NCI-H2171 treated with DMSO at 0.1 percent for 48 hours (cell line): Measurements from ENCODE around the gene ITGA1.

Experiments used
- DNase-seq: peaks from one replicate; lab custom pipeline; 2025; lab: John Stamatoyannopoulos, UW

Gene ITGA1

DNA sequence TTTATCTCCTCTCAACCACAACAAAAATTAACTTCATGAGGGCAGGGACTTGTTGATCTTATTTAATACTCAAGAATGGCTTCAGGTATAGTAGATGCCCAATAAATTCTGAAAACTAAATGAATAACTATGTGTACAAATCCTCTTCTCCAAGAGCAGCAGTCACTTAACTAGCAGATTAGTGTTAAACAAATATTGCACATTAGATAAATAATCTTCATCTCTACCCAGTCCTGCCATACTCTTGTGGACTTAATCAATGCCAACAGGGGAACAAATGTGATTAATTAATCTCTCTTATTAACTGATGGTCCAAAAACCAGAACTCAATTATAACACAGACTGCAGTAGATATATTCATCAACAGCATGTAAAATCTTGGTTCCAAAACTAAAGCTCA lies 15.0 kb upstream of the ITGA1 start:
- no peak for DNase-seq

DNA sequence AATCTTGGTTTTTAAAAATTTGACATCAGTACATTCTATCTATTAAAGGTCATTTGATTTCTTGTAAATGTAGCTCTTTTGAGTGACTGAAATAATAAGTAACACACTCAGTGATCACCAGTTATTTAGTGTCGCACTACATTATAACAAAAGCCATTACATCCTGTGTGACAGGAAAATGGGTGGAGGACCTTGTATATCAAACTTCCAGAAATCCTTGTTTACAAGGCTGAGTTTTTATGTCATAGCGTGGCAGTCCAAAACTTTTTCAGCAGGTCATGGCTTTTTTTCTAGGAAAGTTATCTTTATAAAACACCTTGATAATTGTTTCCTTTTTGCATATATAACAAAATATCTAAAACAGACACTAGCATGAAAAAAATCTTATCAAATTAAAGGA lies 14.4 kb upstream of the ITGA1 start:
- no peak for DNase-seq

DNA sequence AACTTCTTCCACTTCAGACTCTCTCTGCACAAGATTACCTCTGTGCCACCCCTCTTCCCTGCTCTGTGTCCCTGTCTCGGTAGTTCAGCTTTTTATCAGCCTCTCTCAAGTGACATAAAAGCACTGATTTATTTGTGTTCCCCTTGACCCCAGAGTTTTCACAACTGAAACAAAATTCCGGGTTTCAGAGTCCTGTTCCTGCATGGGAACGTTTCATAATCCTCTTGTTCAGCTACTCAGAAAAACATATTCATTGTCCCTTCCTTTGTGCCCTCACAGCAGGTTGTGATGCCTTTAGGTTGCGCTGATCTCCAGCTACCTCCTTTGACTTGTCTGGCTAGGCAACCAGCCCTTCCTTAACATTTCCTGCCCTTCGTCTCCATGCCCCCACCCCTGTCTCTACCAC lies 13.7 kb upstream of the ITGA1 start:
- DNase-seq: no peak

DNA sequence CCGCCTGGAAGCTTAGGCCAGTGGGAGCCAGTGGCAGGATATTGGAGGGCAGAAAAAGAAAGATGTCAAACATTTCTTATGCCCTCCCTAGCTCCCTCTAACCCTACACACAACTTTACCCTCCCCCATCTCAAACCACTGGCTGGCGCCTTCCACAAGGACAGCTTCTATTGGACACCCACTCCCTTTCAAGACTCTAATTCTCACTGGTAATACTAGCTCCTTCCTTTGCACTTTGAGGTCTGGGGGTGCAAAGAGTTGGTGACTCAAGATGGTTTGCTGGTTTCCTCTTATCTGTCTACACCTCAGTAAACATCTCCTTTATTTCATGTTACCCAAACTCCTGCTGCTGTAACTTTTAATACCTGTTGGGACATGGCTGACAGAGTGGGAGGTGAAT lies 11.6 kb upstream of the ITGA1 start:
- DNase-seq: no peak

DNA sequence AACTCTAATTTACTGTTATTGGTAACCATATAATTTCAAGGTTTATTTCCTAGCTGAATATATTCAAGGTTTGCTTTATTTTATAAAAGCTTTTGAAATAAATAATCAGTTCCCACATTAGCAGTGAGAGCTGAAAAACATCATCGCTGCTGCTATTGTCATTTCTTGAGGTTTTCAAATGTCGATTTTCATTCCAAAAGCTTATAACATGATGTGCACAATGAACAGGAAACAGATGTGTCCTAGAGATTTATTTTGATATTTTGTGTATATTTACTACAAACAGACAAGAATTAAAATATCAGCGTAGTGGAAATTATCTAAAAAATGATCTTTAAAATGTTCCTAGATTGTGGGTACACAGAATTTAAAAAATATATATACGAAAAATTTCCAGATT lies 10.5 kb upstream of the ITGA1 start:
- DNase-seq: no peak

DNA sequence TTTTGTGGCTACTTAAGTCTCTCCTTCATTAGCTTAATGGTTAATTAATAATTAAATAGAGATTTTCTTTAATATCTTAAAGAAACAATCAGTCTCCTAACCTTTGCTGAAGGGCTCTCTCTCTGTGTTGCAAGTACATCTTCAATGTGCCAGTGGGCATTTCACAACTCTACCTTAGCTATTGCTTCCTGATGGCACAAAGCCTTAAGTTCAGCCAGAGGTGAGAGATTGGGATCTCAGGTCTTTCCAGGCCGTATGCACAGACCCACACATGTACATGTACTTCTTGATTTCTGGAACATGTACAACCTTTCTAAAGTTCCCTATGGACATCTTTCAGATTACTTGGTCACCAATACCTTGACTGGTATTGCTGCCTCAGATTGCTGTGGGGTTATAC lies 8.9 kb upstream of the ITGA1 start:
- no peak for DNase-seq

DNA sequence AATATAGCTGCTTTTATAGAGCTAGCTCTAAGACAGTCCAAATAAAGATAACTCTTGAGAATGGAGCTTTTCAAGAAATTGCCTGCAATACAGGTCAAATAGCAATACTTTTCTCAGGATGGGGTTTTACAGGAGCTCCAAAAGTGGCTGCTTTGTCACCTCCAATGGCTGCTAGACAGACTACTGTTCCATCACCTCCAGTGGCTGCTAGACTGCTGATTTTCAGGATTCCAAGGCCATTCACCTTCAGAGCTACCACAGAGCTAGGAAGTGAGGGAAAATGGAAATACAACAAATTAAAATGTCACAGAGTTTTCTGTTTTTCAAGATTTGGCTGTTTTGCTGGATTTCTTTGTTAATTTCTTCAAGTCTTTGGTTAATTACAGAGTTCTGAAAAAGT lies 8.5 kb upstream of the ITGA1 start:
- DNase-seq: no peak

DNA sequence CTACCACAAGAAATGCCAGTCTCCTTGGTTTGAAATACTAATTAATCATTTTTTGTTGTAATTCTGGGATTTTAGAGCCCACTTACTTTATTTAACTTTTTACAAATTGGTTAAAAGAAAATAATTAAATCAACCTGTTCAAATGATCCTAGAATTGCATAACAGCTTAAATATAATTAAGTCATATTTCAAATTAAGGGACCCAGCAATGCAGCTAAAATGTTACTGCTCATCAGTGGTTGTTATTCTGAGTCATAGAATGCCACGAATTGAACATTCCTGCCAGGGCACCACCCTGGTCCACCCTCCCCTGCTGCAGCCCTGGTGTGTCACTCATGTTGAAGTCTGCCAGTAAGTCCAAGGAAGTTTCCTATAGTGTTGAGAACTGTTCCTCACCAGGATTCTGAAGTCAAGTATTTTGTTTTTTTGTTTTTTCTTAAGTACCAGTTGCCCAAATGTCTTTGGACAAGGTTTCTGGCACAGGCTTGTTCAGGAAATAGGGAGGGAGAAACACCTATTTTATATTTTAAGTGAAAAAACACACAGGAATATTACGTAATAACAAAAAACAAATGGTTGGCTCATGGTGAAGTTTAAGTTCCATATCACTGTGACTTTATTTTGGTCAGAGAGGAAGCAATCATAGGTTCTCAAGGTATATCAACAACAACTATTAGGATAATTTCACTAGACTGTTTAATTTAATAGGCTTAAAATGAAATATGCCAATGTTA lies 4.3 kb upstream of the ITGA1 start:
- DNase-seq: no peak

DNA sequence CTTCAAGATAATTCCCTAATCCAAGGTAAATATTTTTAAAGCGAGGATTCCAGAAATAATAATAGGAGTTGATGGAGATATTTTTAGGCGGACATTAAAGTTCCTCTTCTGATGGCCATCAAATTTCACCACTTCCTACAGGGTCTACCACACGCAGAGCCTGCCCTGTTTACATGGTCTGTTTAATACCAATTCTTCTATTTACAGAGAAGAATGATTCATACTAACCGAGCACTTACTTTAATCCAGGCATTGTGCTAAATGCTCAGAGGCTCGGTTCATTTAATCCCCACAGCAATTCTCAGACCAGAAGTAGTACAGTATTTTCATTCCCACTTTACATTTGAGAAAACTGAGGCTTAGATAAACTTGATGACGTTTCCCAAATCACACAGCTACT lies 3.0 kb upstream of the ITGA1 start:
- DNase-seq: no peak

DNA sequence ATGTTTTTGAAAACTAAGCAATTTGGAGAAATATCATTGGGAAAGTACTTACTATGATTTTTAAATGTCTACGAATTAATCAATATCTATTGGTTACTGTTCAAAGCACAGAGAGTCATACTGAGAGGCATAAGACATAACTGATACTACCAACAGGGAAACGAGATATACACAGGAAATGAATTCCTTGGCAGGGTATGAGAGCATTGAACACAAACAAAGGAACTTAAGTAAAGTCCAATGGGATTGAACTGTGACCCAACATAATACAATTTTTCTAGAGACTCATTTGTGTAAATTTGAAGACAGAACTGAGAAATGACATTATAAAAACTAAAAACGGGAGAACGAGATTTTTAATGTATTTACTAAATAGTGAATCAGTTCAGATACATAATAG lies 1.3 kb upstream of the ITGA1 start:
- no peak for DNase-seq

DNA sequence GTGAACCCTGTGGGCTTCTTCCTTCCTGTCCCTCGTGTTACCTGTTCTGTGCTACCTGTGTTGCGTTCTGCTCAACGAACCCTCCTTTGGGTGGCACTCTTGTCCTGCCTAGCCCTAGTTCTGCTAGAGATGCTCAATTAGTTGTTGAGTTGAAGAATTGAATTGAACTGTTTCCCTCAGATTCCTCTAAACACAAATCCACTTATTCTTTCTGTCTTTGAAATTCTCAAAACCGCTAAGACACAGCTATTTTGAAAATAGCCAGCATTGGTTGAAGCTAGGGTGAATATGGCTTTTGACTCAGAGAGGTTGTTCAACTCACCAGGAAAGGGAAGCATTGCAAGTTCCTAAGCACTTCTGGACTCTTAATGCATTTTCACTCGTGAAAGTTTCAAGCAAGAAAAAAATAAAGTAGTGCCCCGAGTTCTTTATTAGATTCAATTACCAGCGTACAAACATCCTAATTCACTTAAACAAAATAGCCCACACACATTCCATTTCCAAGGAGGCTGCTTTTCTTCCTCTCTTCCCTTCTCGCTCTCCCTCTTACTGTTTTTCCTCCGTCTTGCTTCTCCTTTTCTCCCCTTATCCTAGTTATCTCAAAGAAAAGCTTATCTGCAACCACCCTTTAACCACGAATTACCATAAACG lies 642 bp upstream of the ITGA1 start:
- DNase-seq: no peak

DNA sequence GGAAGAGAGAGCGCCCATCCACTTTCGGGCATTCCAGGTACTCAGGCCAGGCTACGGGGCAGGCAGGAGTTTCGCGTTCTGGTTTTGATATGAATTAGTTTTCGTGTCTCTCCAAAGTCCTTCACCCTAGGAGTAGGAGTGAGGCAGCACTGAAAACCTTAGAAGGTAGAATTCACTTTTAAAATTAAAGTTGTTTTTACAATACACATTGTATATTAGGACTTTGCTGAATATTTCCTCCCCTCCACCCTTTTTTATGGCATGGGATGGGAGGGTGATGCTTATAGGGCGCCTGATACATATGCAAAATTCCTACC lies 747 bp downstream of the ITGA1 start:
- DNase-seq: no peak

DNA sequence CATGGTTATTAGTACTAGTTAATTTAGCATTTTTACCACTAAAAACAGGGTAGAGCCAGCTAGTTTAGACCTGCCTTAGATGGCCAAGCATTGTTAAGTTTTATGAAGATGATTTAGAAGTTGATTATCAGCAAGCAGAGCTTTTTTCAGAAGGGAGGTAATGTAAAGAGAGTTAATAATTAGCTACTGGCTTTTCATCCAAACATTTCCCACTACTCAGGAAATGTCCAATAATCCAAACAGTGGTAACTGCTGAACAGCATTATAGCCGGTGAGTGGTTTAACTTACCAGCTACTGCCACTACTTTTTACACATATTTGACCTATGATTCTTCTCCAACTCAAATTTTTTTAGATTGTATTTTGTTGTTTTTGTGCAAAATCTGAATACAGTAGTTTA lies 1.7 kb downstream of the ITGA1 start:
- DNase-seq: no peak

DNA sequence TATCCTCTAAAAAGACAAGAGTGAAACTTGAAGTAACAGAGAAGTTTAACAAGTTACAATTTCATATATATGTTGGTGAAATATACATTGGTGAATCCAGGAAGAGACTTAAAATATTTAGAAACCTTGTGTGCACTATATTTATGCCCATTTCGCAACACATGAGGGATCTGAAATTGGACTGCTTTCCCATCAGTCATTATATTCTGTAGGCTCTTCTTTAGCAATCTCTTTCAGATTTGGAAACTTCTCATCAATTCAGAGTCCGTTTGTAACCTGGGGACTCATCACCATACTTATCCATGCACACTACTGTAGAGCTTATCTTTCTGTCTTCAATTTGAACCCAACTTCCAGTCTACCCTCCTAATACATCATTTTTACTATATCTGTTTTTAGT lies 2.1 kb downstream of the ITGA1 start:
- no peak for DNase-seq

DNA sequence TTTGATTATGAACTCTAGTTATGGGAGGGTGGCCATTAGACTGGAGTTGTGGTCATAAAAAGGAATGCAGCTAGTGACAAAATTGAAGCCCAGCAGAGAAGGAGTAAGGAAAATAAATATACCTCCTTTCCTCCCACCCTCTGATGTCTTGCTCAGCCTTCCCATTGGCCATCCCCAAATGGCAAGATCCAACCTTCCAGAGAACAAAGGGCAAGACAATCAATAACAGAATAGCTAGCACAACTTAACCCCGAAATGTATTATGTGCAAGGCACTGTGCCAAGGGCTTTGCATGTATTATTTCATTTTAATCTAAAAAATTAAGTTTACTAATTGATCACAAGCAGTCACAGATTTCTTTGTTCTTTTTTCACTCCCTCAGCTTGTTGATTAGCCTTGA lies 3.6 kb downstream of the ITGA1 start:
- no peak for DNase-seq

DNA sequence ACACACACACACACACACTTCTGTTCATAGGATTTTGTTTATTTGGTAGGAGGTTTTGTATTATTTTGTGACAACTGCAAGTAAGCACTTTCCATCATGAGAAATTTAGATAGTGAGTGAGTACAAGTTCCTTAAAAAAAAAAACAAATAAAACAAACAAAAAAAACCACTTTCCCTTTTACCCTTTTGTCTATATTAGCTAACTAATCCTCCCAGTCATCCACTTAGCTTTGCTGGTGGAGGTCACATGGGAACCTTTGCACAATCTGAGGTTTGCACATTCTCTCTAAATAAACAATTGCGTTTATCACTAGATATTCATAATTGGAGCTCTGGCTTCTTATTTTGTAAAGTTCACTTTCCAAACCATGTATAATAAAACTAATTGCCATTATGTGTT lies 6.8 kb downstream of the ITGA1 start:
- no peak for DNase-seq

DNA sequence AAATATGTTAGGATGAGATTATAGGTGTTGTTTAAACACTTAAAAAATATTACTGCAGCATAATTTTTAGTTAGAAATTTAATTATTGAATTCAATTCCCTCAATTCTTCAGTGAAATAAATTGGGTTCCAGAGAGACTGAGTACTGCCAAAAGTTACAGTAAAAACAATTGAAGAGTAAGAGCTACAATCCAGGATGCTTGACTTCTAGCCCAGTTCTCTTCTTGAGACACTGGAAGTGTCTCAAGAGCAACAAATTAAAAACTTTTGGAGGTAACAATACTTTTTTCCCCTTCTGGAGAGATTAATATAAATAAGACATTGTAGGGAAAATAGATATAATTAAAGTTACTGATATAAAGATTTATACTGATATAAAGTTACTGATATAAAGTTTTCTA lies 8.3 kb downstream of the ITGA1 start:
- no peak for DNase-seq

DNA sequence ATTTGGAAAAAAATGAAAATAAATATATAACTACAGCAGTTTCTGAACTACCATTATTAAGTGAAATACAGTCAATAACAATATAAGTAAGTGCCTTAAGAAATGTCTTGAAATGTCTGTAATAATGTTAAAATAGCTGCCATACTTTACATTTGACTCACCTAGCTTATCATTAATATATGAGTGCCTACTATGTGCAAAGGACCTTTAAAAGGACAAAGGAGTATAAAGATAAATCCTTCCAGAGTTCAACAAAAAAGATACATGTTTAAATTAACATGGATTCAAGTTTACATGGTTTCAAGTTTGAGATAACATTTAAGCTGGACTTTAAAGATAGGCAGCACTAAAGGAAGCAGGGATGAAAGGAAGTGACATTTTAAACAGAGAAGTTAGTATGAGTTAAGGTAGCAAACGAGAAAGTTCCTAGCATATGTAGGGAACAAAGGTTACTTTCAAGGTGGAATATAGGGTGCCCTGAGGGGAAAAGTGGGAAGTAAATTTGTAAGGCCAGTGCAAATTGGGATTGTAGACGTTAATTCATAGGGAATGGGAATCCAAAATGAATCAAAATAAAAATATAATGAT lies 8.9 kb downstream of the ITGA1 start:
- DNase-seq: no peak

DNA sequence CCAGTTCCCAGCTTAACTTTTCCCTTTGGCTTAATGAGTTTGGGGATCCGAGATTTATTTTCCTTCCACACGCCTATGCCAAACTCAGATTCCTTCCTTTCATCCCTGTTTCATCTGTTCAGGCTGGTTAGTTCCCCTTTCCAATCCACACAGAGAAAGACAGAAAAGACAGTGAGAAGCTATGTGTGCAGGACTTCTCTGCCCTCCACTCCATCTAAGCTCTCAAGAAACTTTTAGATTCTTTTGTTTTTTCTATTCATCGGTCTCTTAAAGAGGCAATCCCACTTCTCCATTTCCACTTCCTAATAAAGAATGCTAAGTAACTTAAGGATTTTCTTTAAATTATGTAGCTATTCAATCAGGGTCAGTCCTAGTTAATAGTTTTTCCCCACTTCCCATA lies 11.2 kb downstream of the ITGA1 start:
- DNase-seq: no peak

DNA sequence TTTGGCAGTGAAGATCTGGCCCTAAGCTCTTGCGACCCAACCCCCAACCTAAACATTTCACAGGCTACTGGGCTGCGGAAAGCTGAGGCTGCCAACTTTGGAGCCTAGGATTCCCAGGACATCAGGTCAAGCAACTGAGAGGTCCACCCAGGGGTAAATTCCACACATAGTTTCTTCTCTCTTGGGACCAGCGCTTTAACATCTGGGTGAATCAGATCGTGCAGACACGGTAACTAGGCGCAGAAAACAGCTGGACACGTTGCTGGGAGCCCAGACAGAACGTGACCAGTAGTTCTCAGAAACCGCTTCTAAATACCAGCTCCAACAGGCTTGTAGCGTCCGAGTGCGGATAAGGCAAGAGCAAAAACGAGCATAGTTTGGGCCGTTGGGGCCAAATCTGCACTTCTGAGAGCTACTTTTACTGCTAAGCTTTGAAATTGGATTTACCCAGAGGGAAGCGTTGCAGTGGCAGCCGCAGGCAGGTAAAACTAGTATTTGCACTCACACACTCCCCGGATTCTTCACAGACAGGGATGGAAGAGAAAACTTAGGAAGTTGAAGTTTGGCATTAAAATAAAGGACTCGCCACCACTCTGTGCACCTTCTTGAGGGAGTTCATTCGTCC lies 11.8 kb downstream of the ITGA1 start:
- DNase-seq: no peak

DNA sequence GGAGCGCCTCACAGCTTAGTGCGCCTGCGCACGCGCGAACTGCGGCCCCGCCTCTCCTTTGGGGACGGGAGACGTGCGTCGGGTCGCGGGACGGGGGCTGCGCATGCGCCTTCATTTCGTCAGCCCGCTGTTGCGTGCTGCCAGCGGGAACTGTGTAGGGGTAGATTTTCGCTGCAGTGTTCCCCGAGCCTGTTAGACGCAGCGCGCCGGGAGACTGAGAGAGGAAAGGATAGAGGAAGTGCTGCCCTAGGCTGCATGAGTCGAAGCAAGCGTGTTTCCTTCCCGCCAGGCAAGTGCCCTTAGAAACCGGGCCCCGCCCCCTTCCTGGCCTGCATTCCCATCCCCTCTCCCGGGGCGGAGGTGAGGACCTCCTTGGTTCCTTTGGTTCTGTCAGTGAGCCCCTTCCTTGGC lies 12.3 kb downstream of the ITGA1 start:
- DNase-seq: peak; percentile 94

DNA sequence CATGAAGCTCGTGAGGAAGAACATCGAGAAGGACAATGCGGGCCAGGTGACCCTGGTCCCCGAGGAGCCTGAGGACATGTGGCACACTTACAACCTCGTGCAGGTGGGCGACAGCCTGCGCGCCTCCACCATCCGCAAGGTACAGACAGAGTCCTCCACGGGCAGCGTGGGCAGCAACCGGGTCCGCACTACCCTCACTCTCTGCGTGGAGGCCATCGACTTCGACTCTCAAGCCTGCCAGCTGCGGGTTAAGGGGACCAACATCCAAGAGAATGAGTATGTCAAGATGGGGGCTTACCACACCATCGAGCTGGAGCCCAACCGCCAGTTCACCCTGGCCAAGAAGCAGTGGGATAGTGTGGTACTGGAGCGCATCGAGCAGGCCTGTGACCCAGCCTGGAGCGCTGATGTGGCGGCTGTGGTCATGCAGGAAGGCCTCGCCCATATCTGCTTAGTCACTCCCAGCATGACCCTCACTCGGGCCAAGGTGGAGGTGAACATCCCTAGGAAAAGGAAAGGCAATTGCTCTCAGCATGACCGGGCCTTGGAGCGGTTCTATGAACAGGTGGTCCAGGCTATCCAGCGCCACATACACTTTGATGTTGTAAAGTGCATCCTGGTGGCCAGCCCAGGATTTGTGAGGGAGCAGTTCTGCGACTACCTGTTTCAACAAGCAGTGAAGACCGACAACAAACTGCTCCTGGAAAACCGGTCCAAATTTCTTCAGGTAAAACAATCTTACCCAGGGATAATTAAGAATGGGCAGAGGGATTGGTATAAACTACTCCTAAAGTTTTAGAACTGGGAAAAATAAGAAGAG lies 12.9 kb downstream of the ITGA1 start:
- peak; percentile 43 for DNase-seq

DNA sequence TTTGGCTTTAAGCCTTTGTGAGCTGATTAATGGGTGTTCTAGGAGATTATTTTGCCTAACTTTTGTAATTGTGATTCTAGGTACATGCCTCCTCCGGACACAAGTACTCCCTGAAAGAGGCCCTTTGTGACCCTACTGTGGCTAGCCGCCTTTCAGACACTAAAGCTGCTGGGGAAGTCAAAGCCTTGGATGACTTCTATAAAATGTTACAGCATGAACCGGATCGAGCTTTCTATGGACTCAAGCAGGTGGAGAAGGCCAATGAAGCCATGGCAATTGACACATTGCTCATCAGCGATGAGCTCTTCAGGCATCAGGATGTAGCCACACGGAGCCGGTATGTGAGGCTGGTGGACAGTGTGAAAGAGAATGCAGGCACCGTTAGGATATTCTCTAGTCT lies 13.6 kb downstream of the ITGA1 start:
- DNase-seq: no peak
